Body of pancreas (tissue), 4 donors: ENCODE data around the gene BTBD9. TPM values are rescaled to one million over a fixed set of nuclear protein-coding genes. Genes with fewer than 3 reads are reported as not detected.

Source experiments
- ATAC-seq: fragments of 150-250 bp; one replicate; pipeline ENCODE4 v1.9.1; 2016
- DNase-seq, 4 donors: peaks; one replicate each; pipeline ENCODE4 v3.0.0-alpha.2; 2019
- H3K27ac ChIP-seq, 4 donors: fragments of 200-600 bp; sonication (generic); 1 replicate in 3 of 4; 2 replicates in 1 of 4; pipeline versions ENCODE4 v1.5.1 to v1.6.1; 2016 to 2019; ENCODE audit warnings: mild to moderate bottlenecking in 1 of 4, mixed read lengths in 1 of 4, moderate library complexity in 1 of 4
- H3K27me3 ChIP-seq, 2 donors: fragments of 200-600 bp; sonication (generic); one replicate each; pipeline ENCODE4 v1.6.0; 2016; ENCODE audit warnings: mild to moderate bottlenecking in 1 of 2
- H3K36me3 ChIP-seq, 2 donors: fragments of 200-600 bp; sonication (generic); replicated peaks in 1 of 2; 2 replicates each; pipeline ENCODE4 v1.5.1; 2016; ENCODE audit warnings: low read depth in 2 of 2; ENCODE audit not compliant: insufficient read depth in 1 of 2
- H3K4me1 ChIP-seq: fragments of 200-600 bp; sonication (generic); one replicate; pipeline ENCODE4 v1.6.0; 2016
- H3K4me3 ChIP-seq, 2 donors: fragments of 200-600 bp; sonication (generic); 1 replicate in 1 of 2; 2 replicates in 1 of 2; pipeline ENCODE4 v1.5.1; 2016 to 2019
- H3K9me3 ChIP-seq, 3 donors: fragments of 200-600 bp; sonication (generic); 1 replicate in 2 of 3; 2 replicates in 1 of 3; pipeline ENCODE4 v1.5.1; 2016
- CTCF ChIP-seq, 7 experiments: fragments of 450-650 bp in 4 of 7; fragments of 200-600 bp in 3 of 7; sonication (generic) in 3 of 7; IDR thresholded peaks; one replicate each; pipeline ENCODE4 v1.5.1; 2016 to 2019; ENCODE audit warnings: antibody characterized with exemption in 7 of 7
- POLR2A ChIP-seq, 3 donors: fragments of 450-650 bp; IDR thresholded peaks; one replicate each; pipeline ENCODE4 v1.6.1; 2016; ENCODE audit warnings: antibody characterized with exemption in 3 of 3, mild to moderate bottlenecking in 2 of 3
- WGBS, 2 donors: methylation state at CpG; one replicate each; pipeline ENCODE4 v1.1.5; 2017; 5-methylcytosine and 5-hydroxymethylcytosine counted together
- intact Hi-C: fragments of 100-400 bp; cut with DNase I; formaldehyde crosslinking; loops from one replicate; pipeline ENCODE4 v1.15.1; 2023
- total RNA-seq, 2 donors: library from RNA; depleted of rRNA; stranded (reverse); fragments of >200 nt; gene quantifications; one replicate each; pipeline ENCODE4 v1.1.0, GENCODE V29; 2016

BTBD9 gene
- total RNA-seq, 2 donors from 2014 or later, result 11.9 to 29.3 TPM

GRCh38 chr6:38168699-38169098, 471.0 kb downstream of the BTBD9 start:
- H3K27ac ChIP-seq, result no peak overlapping the region
- 92 to 95% methylated on average over 4 to 8 of the region's 8 CpGs for WGBS, 2 donors
- H3K36me3 ChIP-seq, result no peaks in the 10 kb centered on the region
- DNase-seq, result no peak
- ATAC-seq, result no peak
- intact Hi-C loops, result no loop called here
- no peaks in the 10 kb centered on the region for H3K27me3 ChIP-seq
- no peaks in the 10 kb centered on the region for H3K9me3 ChIP-seq
- no peak for TF ChIP-seq POLR2A (IDR thresholded peaks at IDR 0.05)
- no peak for TF ChIP-seq CTCF (IDR thresholded peaks at IDR 0.05)
- H3K4me1 ChIP-seq, result peaks cover 21% of the 10 kb centered on the region
- no peak overlapping the region for H3K4me3 ChIP-seq

- Histone ChIP-seq H3K4me3 (no peak overlapping the region), H3K9me3 (no peaks in the 10 kb centered on the region), H3K27me3 (no peaks in the 10 kb centered on the region), H3K27ac (no peak overlapping the region), H3K4me1 (peaks cover 22% of the 10 kb centered on the region), H3K36me3 (no peaks in the 10 kb centered on the region)
- intact Hi-C loops, result no loop called here
- DNase-seq (no peak), ATAC-seq (no peak)
- WGBS, 2 donors, result 82 to 95% methylated on average over 4 to 12 of the region's 13 CpGs
- TF ChIP-seq CTCF (IDR thresholded peaks at IDR 0.05) (no peak), POLR2A (IDR thresholded peaks at IDR 0.05) (no peak)
These were observed 471.6 kb downstream of the BTBD9 start for GRCh38 chr6:38168126-38168525.

- H3K36me3 ChIP-seq, result no peaks in the 10 kb centered on the region
- peaks cover 22% of the 10 kb centered on the region for H3K4me1 ChIP-seq
- 89 to 90% methylated on average over 5 to 11 of the region's 11 CpGs for WGBS, 2 donors
These were observed 472.1 kb downstream of the BTBD9 start for GRCh38 chr6:38167598-38167997.

GRCh38 chr6:38166411-38167240, 473.1 kb downstream of the BTBD9 start:
- no peak for TF ChIP-seq POLR2A (IDR thresholded peaks at IDR 0.05)
- TF ChIP-seq CTCF (IDR thresholded peaks at IDR 0.05), result no peak
- ATAC-seq, result no peak
- no peaks in the 10 kb centered on the region for H3K9me3 ChIP-seq
- intact Hi-C loops, result no loop called here
- H3K4me1 ChIP-seq, result peaks cover 22% of the 10 kb centered on the region
- H3K27me3 ChIP-seq, result no peaks in the 10 kb centered on the region
- no peak overlapping the region for H3K4me3 ChIP-seq
- no peaks in the 10 kb centered on the region for H3K36me3 ChIP-seq
- WGBS, 2 donors, result 77 to 80% methylated on average over 26 to 29 of the region's 32 CpGs
- no peak for DNase-seq
- H3K27ac ChIP-seq, result no peak overlapping the region

More at GRCh38 chr6:38167598-38167997, 472.1 kb downstream of the BTBD9 start:
- Histone ChIP-seq H3K27me3 (no peaks in the 10 kb centered on the region), H3K4me3 (no peak overlapping the region), H3K9me3 (no peaks in the 10 kb centered on the region), H3K27ac (no peak overlapping the region)
- ATAC-seq (no peak), DNase-seq (no peak)
- intact Hi-C loops, result no loop called here
- TF ChIP-seq POLR2A (IDR thresholded peaks at IDR 0.05), result no peak
- no peak for TF ChIP-seq CTCF (IDR thresholded peaks at IDR 0.05)

DNA sequence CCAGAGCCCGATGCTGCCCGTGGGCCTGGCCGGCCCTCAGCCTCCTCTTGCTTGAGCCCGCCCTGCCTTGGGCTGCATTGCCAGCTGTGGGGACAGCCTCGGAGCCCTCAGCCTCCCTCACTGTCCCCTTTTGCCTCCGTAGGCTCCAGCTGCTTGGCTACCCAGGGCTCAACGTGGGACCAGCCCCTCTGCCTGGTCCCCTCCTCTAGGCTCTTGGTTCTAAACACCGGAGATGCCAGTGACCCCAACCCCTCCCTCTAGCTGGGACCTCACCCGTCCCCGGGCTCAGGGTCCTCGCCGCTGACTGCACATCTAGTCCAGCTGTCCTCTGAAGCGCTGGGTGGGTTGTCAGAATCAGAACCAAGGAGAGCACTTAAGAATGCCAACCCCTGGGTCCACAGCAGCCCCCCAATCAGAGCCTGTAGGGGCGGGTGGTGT, 475.0 kb downstream of the BTBD9 start:
- H3K27ac ChIP-seq, result no peak overlapping the region
- no peak for DNase-seq
- 93 to 95% methylated on average over 14 of the region's 14 CpGs for WGBS, 2 donors
- TF ChIP-seq CTCF (IDR thresholded peaks at IDR 0.05) (no peak), POLR2A (IDR thresholded peaks at IDR 0.05) (no peak)
- no peaks in the 10 kb centered on the region for H3K9me3 ChIP-seq
- no peak for ATAC-seq
- no peaks in the 10 kb centered on the region for H3K36me3 ChIP-seq
- H3K27me3 ChIP-seq, result no peaks in the 10 kb centered on the region
- H3K4me1 ChIP-seq, result peaks cover 10% of the 10 kb centered on the region
- H3K4me3 ChIP-seq, result no peak overlapping the region
- intact Hi-C loops, result no loop called here
